Muscle of back (tissue), 11 donors: ENCODE data around the gene SF3B2. TPM values are rescaled to one million over a fixed set of nuclear protein-coding genes. Genes with fewer than 3 reads are reported as not detected.
"Not testable (repeated sequence)": the region's sequence is repeated elsewhere in the genome, so short reads cannot be mapped to it uniquely, and the experiment has no call there.

ENCODE experiments used
- DNase-seq, 3 donors: peaks; one replicate each; pipeline versions ENCODE4 v3.0.0 to v3.0.0-alpha.2; 2013
- polyA plus RNA-seq, 10 donors: library from polyadenylated mRNA; unstranded; fragments of 120-200 nt; gene quantifications; one replicate each; pipeline ENCODE4 v1.2.1, GENCODE V29; 2013; ENCODE audit not compliant: insufficient read length in 10 of 10

Gene SF3B2
- polyA plus RNA-seq, 10 donors: 119 to 163 (median 138) TPM

- no peak for DNase-seq
Measured at GRCh38 chr11:66015936-66016792, 36.0 kb upstream of the SF3B2 start.

- no peak for DNase-seq
Measured at GRCh38 chr11:66016793-66017177, 35.4 kb upstream of the SF3B2 start.

GRCh38 chr11:66017321-66017720 is 34.8 kb upstream of the SF3B2 start:
- no peak for DNase-seq

GRCh38 chr11:66020212-66020611 is 32.0 kb upstream of the SF3B2 start:
- DNase-seq: no peak

- DNase-seq: no peak
Measured at GRCh38 chr11:66020618-66021357, 31.4 kb upstream of the SF3B2 start.

- peak; percentile 35 to 83 (median 55) for DNase-seq
Measured at GRCh38 chr11:66022401-66023185, 29.6 kb upstream of the SF3B2 start.

GRCh38 chr11:66023186-66023440 is 29.1 kb upstream of the SF3B2 start:
- not testable (repeated sequence) for DNase-seq

GRCh38 chr11:66026017-66026529 is 26.1 kb upstream of the SF3B2 start, which contains the start of gene CATSPER1:
TSS of gene CATSPER1 (minus strand) at chr11:66026479. CDS start at chr11:66026379, 100 bp downstream.
- no peak for DNase-seq

GRCh38 chr11:66032957-66033735 is 19.0 kb upstream of the SF3B2 start:
- DNase-seq: no peak

GRCh38 chr11:66035653-66036333 is 16.4 kb upstream of the SF3B2 start:
- no peak for DNase-seq

GRCh38 chr11:66036334-66036710 is 15.8 kb upstream of the SF3B2 start:
- no peak for DNase-seq

GRCh38 chr11:66037327-66037726 is 14.8 kb upstream of the SF3B2 start:
- DNase-seq: no peak

GRCh38 chr11:66039765-66040164 is 12.4 kb upstream of the SF3B2 start:
- no peak for DNase-seq

GRCh38 chr11:66042227-66042995 is 9.8 kb upstream of the SF3B2 start:
- DNase-seq: no peak

GRCh38 chr11:66042996-66043906 is 8.9 kb upstream of the SF3B2 start:
- DNase-seq: no peak

GRCh38 chr11:66044757-66045156 is 7.4 kb upstream of the SF3B2 start:
- DNase-seq: no peak

- peak; percentile 47 to 81 (median 80) for DNase-seq
Measured at GRCh38 chr11:66045177-66045639, 7.0 kb upstream of the SF3B2 start.

GRCh38 chr11:66046901-66047300 is 5.3 kb upstream of the SF3B2 start:
- no peak for DNase-seq
